GM19397 (cell line): ENCODE data around the gene PARM1.

ENCODE experiments used
- ATAC-seq: cut with Tn5 transposase; IDR thresholded peaks from one replicate; pipeline ENCODE4 v1.9.1; 2021; ENCODE audit warnings: mild to moderate bottlenecking, moderate library complexity; ENCODE audit not compliant: unreplicated experiment

The PARM1 gene

GRCh38 chr4:74932832-74933561 lies at the start of gene PARM1:
Gene PARM1, plus strand, starts transcription at chr4:74933116. Its CDS starts 212 bp downstream, at chr4:74933328.
- peak; percentile 82 for ATAC-seq

GRCh38 chr4:74884266-74884665 lies 48.6 kb upstream of the PARM1 start:
- no peak for ATAC-seq

GRCh38 chr4:74886484-74886883 lies 46.4 kb upstream of the PARM1 start:
- no peak for ATAC-seq

GRCh38 chr4:74890341-74890740 lies 42.6 kb upstream of the PARM1 start:
- ATAC-seq = no peak

- no peak for ATAC-seq
These were observed 41.9 kb upstream of the PARM1 start for GRCh38 chr4:74891037-74891436.

GRCh38 chr4:74893171-74893570 lies 39.7 kb upstream of the PARM1 start:
- no peak for ATAC-seq

- ATAC-seq = no peak
These were observed 36.3 kb upstream of the PARM1 start for GRCh38 chr4:74896595-74896994.

GRCh38 chr4:74897386-74897785 lies 35.5 kb upstream of the PARM1 start:
- no peak for ATAC-seq

- no peak for ATAC-seq
These were observed 32.1 kb upstream of the PARM1 start for GRCh38 chr4:74900862-74901261.

- ATAC-seq = no peak
These were observed 28.3 kb upstream of the PARM1 start for GRCh38 chr4:74904509-74905065.

- no peak for ATAC-seq
These were observed 26.1 kb upstream of the PARM1 start for GRCh38 chr4:74906771-74907170.

GRCh38 chr4:74919783-74920182 lies 13.1 kb upstream of the PARM1 start:
- ATAC-seq = peak; percentile 60

GRCh38 chr4:74920704-74921103 lies 12.2 kb upstream of the PARM1 start:
- ATAC-seq = no peak

- no peak for ATAC-seq
These were observed 11.4 kb upstream of the PARM1 start for GRCh38 chr4:74921490-74921889.

- ATAC-seq = no peak
These were observed 6.9 kb upstream of the PARM1 start for GRCh38 chr4:74926007-74926406.

GRCh38 chr4:74930162-74930561 lies 2.8 kb upstream of the PARM1 start:
- peak; percentile 25 for ATAC-seq

- no peak for ATAC-seq
These were observed 1.5 kb upstream of the PARM1 start for GRCh38 chr4:74931376-74931775.

- no peak for ATAC-seq
These were observed 906 bp upstream of the PARM1 start for GRCh38 chr4:74932010-74932409.

- no peak for ATAC-seq
These were observed 673 bp downstream of the PARM1 start for GRCh38 chr4:74933562-74934015.

- no peak for ATAC-seq
These were observed 1.3 kb downstream of the PARM1 start for GRCh38 chr4:74934016-74934831.

GRCh38 chr4:74934888-74935287 lies 2.0 kb downstream of the PARM1 start:
- ATAC-seq = no peak

- no peak for ATAC-seq
These were observed 8.2 kb downstream of the PARM1 start for GRCh38 chr4:74941123-74941522.
